ENCODE measurements around the gene TTC4. TPM values are rescaled to one million over a fixed set of nuclear protein-coding genes. Genes with fewer than 3 reads are reported as not detected.

TTC4 gene
- total and polyA plus RNA-seq, 2 experiments from 2014 or later: 25.1 to 33.6 TPM

GRCh38 chr1:54694771-54695170 is 20.9 kb upstream of the TTC4 start:
- TF ChIP-seq REST (IDR thresholded peaks at IDR 0.05; ENCODE audit: unreplicated experiment) (no peak), ZNF462 (CRISPR knock-in tag; IDR thresholded peaks at IDR 0.05) (no peak), STAT1 (IDR thresholded peaks at IDR 0.05; ENCODE audit: unreplicated experiment) (no peak), ZNF331 (CRISPR knock-in tag; IDR thresholded peaks at IDR 0.05; ENCODE audit: low read depth) (no peak), CREB1 (CRISPR knock-in tag; IDR thresholded peaks at IDR 0.05; ENCODE audit: low read depth) (no peak), POLR2AphosphoS5 (IDR thresholded peaks at IDR 0.05; ENCODE audit: low read depth) (no peak), JUNB (IDR thresholded peaks at IDR 0.05; ENCODE audit: unreplicated experiment) (no peak), CTCF (conservative IDR thresholded peaks at IDR 0.05; ENCODE audit: low read depth in 2 of 2) (no peak), NANOG (IDR thresholded peaks at IDR 0.05; ENCODE audit: borderline replicate concordance) (no peak), ETS1 (IDR thresholded peaks at IDR 0.05) (no peak), EZH2 (IDR thresholded peaks at IDR 0.05; ENCODE audit: low read depth, unreplicated experiment) (no peak), EZH2phosphoT487 (IDR thresholded peaks at IDR 0.05; ENCODE audit: unreplicated experiment) (no peak), ZNF114 (CRISPR knock-in tag; IDR thresholded peaks at IDR 0.05) (no peak)
- Histone ChIP-seq H3K79me2 (replicated peaks; ENCODE audit: insufficient read depth) (no peaks in the 10 kb centered on the region), H4K20me1 (replicated peaks; ENCODE audit: insufficient read depth) (no peaks in the 10 kb centered on the region), H3K27me3 (ENCODE audit: insufficient read depth) (no peaks in the 10 kb centered on the region), H3K36me3 (ENCODE audit: insufficient read depth) (no peaks in the 10 kb centered on the region), H3F3A (replicated peaks; ENCODE audit: low read depth) (no peaks in the 10 kb centered on the region), H3K27ac (ENCODE audit: low read depth) (no peak overlapping the region), H3K4me1 (ENCODE audit: insufficient read depth) (no peaks in the 10 kb centered on the region), H2AFZ (no peak overlapping the region), H3K9me2 (ENCODE audit: insufficient read depth) (no peaks in the 10 kb centered on the region), H3K4me2 (no peak overlapping the region), H3K4me3 (no peak overlapping the region)
- no peaks in the 10 kb centered on the region for H3K36me3 Mint-ChIP-seq (ENCODE audit: low read depth)
- no peak for DNase-seq (ENCODE audit: low spot score)
- no peak overlapping the region for H3K27ac Mint-ChIP-seq
- ATAC-seq: no peak
- peaks cover 6% of the 10 kb centered on the region for H3K27me3 Mint-ChIP-seq (ENCODE audit: insufficient read depth, low read depth, poor library complexity)
- no peaks in the 10 kb centered on the region for H3K4me1 Mint-ChIP-seq
- no peaks in the 10 kb centered on the region; the same call in 2 of the 3 replicates for H3K9me3 Mint-ChIP-seq
- no peak overlapping the region for H3K4me3 Mint-ChIP-seq

Data from GM23338 (cell line).